Natural killer cell treated with Interleukin-12 subunit alpha and Interleukin-12 subunit beta and Interleukin-15 and Interleukin-18, amount 100 ng/mL, for 72 hours (primary cell): ENCODE data around the gene AFF3. TPM values are rescaled to one million over a fixed set of nuclear protein-coding genes. Genes with fewer than 3 reads are reported as not detected.

Experiments
- ATAC-seq, 2 donors: fragments of 150-1000 bp; cut with Tn5 transposase in 1 of 2; sonication (Bioruptor Pico), chemical (Tn5 transposase) in 1 of 2; 2 replicates each; pipeline ENCODE4 v1.10.0; 2021
- DNase-seq: peaks from one replicate; pipeline ENCODE4 v3.0.0; 2022; ENCODE audit warnings: low spot score
- H3K27ac Mint-ChIP-seq, 2 donors: 1 replicate in 1 of 2; 2 replicates in 1 of 2; pipeline ENCODE4 v1.8.0; 2022; ENCODE audit warnings: mixed read lengths in 2 of 2, mild to moderate bottlenecking in 1 of 2, moderate library complexity in 1 of 2
- H3K27me3 Mint-ChIP-seq, 2 donors: 1 replicate in 1 of 2; 2 replicates in 1 of 2; pipeline ENCODE4 v1.8.0; 2022; ENCODE audit warnings: mixed read lengths in 2 of 2
- H3K36me3 Mint-ChIP-seq: one replicate; pipeline ENCODE4 v1.8.0; 2022; ENCODE audit warnings: mixed read lengths
- H3K4me1 Mint-ChIP-seq, 2 donors: 1 replicate in 1 of 2; 2 replicates in 1 of 2; pipeline ENCODE4 v1.8.0; 2022; ENCODE audit warnings: low read depth in 2 of 2, mixed read lengths in 2 of 2, mild to moderate bottlenecking in 1 of 2
- H3K4me3 Mint-ChIP-seq: one replicate; pipeline ENCODE4 v1.8.0; 2022; ENCODE audit warnings: mixed read lengths
- H3K9me3 Mint-ChIP-seq: 2 replicates; pipeline ENCODE4 v1.8.0; 2022; ENCODE audit warnings: mixed read lengths
- total RNA-seq, 2 donors: library from RNA; stranded (reverse); gene quantifications; one replicate each; pipeline ENCODE4 v1.2.3, GENCODE V29; 2022

The AFF3 gene
- total RNA-seq, 2 donors from 2014 or later, result 1.5 TPM; not detected in 1

DNA sequence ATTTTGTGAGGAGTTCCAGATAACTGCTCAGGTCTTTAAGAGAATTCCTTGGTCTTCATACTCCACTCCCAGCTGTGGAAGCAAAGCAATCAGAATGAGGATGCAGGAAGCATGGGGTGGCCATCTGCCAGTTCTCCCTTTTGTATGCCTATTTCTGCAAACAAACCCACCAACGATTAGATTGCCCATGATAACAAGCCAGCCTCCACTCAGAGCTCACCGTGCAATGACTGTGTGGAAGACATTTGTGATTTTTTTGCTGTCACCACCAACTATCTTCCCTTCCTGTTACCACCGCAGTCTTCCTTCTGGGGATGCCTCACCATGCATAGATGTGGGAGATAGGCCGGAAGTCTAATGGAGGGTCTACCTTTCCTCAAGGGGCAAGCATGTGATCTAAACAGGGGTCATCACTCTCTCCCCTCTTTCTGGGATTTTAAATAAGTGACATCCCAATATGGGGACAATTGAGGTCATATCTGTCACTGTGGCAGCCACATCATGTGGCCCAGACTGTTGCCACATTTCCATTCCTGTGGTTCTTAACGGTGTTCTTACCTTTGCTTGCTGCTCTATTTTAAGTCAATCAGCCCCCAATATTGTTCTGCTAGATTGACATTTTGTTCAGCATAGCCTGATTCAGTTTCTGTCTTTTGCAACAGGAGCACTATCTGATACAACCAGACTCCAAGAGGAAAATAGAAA, 4.4 kb downstream of the AFF3 start:
- ATAC-seq (no peak), DNase-seq (no peak)
- peaks cover 24 to 30% of the 10 kb centered on the region in 2 donors for H3K27me3 Mint-ChIP-seq
- no peaks in the 10 kb centered on the region for H3K9me3 Mint-ChIP-seq
- no peak overlapping the region for H3K4me3 Mint-ChIP-seq
- no peaks in the 10 kb centered on the region for H3K36me3 Mint-ChIP-seq
- H3K4me1 Mint-ChIP-seq, result peaks cover 9 to 10% of the 10 kb centered on the region in 2 donors
- H3K27ac Mint-ChIP-seq, result no peak overlapping the region

DNA sequence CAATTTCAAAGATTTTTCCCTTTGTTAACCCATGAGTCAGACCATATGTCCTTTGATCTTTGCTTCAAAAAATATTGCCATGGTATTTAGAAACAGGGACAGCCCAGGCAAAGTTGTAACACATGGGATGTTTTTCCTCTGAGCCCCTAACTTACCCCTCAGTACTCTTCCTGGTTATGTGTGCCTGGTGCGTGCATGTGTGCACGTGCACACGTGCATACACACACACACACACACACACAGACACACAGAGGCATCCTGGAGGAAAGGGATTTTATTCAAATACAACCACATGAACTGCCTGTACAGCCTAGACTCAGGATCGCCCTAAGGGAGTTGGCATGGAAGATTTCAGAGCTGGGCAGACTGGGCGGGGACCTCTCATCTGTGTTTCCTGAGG, 5.1 kb downstream of the AFF3 start:
- Mint-ChIP-seq H3K4me3 (no peak overlapping the region), H3K27ac (no peak overlapping the region), H3K9me3 (no peaks in the 10 kb centered on the region), H3K4me1 (peaks cover 3 to 5% of the 10 kb centered on the region in 2 donors), H3K36me3 (no peaks in the 10 kb centered on the region), H3K27me3 (peaks cover 22 to 23% of the 10 kb centered on the region in 2 donors)
- DNase-seq (no peak), ATAC-seq (peak in 1 of 2 donors; percentile 12)

DNA sequence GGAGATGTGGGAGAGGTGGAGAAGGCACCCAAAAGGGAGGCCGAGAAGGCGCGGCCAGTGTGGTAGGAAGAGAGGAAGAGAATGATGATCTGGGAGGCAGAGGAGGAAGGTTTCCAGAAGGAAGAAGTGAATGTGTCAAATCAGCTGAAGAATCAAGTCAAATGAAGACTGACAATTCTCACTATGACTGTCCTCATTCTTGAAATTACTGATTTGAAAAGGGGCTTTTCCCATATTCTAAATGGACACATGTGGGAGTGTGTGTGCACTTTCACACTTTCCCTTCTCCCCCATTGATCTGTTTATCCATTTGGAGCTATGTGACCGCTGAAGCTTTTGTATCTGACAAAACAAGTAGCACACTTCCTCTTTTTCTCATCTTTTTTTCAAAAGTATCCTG, 6.1 kb downstream of the AFF3 start:
- DNase-seq (no peak), ATAC-seq (no peak)
- Mint-ChIP-seq H3K9me3 (no peaks in the 10 kb centered on the region), H3K27me3 (peaks cover 16 to 19% of the 10 kb centered on the region in 2 donors), H3K4me3 (no peak overlapping the region), H3K36me3 (no peaks in the 10 kb centered on the region), H3K4me1 (no peaks in the 10 kb centered on the region), H3K27ac (no peak overlapping the region)

DNA sequence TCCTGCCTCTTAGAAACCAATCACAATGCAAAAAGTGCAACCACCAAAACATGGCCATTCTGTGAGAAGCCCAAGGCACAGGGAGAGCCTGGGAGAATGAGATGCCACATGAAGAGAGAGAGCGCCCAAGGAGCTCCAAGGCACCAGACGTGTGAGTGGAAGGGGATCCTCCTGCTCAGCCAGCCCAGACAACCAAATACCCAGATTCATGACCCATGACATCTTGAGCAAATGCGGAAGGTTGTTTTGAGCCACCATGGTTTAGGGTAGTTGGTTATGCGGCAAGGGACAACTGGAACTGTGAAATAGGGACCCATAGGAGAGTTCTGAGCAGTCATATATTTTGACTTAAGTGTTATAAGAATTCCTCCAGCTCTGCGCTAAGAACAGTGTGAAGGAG, 7.0 kb downstream of the AFF3 start:
- Mint-ChIP-seq H3K36me3 (no peaks in the 10 kb centered on the region), H3K27me3 (peaks cover 8 to 10% of the 10 kb centered on the region in 2 donors), H3K4me1 (no peaks in the 10 kb centered on the region), H3K9me3 (no peaks in the 10 kb centered on the region), H3K4me3 (no peak overlapping the region), H3K27ac (no peak overlapping the region)
- ATAC-seq, result no peak
- no peak for DNase-seq

DNA sequence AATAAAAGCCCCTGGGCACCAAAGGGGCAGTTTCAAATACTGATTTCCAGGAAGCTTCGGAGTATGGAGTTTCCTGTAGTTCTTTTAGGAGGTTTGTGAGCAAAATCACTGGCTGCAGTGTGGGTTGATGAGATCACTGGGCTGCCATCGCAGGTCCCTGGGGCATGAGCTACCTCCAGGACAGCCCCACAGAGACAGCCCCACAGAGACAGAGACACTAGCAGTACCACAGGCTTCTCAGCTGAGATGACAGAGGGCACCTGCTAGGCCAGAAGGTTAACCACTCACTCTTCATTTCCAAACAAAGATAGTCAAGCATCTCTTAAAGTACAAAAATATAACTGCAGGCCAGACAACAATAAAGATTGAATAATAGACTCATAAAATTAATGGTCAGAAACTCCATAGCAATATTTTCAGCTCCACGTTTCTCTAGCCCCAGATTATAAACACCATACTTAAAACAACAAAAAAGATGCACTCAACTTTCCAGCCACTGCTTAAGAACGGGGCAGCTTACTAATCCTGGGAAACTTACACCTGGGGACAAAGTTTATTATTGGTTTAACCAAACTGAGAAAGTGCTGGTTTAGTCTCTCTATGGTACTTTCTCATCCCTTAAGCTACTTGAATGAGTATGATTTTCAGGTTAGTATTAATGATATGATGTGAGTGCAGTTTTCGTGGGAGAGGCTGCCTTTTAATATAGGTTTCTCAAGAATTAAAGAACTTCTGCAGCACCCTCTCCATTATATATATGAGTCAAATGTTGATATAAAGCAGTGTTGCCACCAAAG, 11.6 kb downstream of the AFF3 start:
- H3K27ac Mint-ChIP-seq, result no peak overlapping the region
- H3K4me1 Mint-ChIP-seq, result no peaks in the 10 kb centered on the region
- peaks cover 0 to 1% of the 10 kb centered on the region in 2 donors for H3K27me3 Mint-ChIP-seq
- H3K36me3 Mint-ChIP-seq, result no peaks in the 10 kb centered on the region
- DNase-seq, result no peak
- H3K9me3 Mint-ChIP-seq, result no peaks in the 10 kb centered on the region
- no peak overlapping the region for H3K4me3 Mint-ChIP-seq
- ATAC-seq, result peak in 1 of 2 donors; percentile 50

DNA sequence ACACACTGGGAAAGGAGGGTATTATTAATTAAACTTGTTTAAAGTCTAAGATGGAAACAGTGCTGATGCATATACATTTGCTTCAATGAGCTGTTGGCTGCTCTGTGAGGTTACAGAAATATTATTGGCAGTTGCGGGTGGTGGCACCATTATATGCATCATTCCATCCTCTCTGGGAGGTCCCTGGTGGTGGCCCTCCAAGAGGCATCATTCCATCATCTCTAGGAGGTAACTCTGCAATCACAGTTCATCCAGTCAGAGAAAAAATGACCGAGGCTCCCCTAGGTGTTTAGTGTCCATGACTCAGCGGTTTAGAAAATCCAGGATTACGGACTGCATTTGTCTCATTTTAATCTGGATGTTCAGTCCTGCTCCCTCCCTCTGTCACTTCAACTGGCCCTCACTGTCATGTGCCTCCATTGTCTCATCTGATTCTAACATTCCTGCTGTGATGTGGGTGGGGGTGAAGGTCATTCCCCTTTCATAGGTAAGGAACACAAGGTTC, 15.4 kb downstream of the AFF3 start:
- no peak overlapping the region for H3K27ac Mint-ChIP-seq
- H3K4me1 Mint-ChIP-seq, result no peaks in the 10 kb centered on the region
- no peak for ATAC-seq
- peaks cover 2% of the 10 kb centered on the region for H3K9me3 Mint-ChIP-seq
- no peak for DNase-seq
- peaks cover 3 to 21% of the 10 kb centered on the region in 2 donors for H3K27me3 Mint-ChIP-seq
- H3K36me3 Mint-ChIP-seq, result no peaks in the 10 kb centered on the region
- H3K4me3 Mint-ChIP-seq, result no peak overlapping the region

DNA sequence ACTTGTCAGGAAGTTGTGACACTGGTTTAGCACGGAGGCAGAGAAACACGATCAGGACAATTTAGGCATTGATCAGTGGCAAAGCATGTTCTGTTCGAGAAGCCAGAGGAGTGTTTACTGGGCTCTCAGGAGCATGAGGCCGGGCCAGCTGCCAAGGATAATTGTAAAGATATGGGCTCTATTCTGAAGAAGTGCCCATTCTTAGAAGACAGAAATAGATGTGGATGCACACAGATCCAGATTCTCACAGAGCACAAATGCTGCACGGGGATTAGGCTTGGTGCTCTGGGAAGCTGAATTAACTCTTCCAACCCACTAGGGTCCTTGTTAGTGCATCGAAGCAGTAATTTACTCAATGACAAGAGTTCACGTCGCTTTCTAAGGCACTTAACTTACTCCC, 16.2 kb downstream of the AFF3 start:
- ATAC-seq (no peak), DNase-seq (no peak)
- no peak overlapping the region for H3K27ac Mint-ChIP-seq
- peaks cover 3 to 21% of the 10 kb centered on the region in 2 donors for H3K27me3 Mint-ChIP-seq
- no peaks in the 10 kb centered on the region for H3K4me1 Mint-ChIP-seq
- no peaks in the 10 kb centered on the region for H3K36me3 Mint-ChIP-seq
- no peak overlapping the region for H3K4me3 Mint-ChIP-seq
- peaks cover 2% of the 10 kb centered on the region for H3K9me3 Mint-ChIP-seq

DNA sequence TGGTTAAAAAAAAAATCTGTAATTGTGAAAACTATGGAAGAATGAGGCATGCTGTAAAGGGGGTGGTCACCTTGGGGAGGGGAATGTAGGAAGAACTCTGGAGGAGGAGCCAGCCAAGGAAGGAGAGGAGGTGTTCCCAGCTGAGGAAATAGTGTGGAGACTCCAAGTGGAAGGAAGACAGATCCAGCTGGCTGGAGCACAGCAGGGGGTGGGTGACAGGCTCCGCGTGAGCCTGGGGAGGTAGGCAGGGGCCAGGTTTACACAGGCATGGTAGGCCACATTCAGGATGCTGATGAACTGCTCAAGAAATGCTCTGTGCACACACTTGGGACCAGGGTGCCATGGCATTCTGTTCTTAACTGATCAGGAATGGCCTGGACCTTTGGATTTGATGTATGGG, 16.8 kb downstream of the AFF3 start:
- ATAC-seq (no peak), DNase-seq (no peak)
- H3K4me3 Mint-ChIP-seq, result no peak overlapping the region
- H3K27ac Mint-ChIP-seq, result no peak overlapping the region
- no peaks in the 10 kb centered on the region for H3K36me3 Mint-ChIP-seq
- peaks cover 2% of the 10 kb centered on the region for H3K9me3 Mint-ChIP-seq
- peaks cover 3 to 21% of the 10 kb centered on the region in 2 donors for H3K27me3 Mint-ChIP-seq
- no peaks in the 10 kb centered on the region for H3K4me1 Mint-ChIP-seq

DNA sequence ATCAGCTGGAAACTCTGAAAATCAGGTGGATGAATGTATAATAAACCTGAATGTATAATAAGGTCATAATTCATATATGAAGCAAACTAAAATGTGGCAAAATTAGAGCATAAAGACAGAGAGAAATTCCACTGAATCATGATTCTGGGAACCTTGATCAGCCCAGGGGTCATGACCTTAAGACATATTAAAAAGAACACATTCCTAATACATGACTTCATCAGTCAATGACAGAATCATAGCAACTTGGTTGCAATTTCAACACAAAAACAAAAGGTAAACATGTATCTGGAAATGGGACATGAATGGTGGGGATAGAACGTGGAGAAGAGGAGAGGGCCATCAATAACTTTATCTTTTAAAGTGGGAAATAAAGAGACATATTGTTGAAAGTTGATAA, 17.6 kb downstream of the AFF3 start:
- Mint-ChIP-seq H3K4me1 (no peaks in the 10 kb centered on the region), H3K9me3 (peaks cover 2% of the 10 kb centered on the region), H3K4me3 (no peak overlapping the region), H3K27ac (no peak overlapping the region), H3K36me3 (no peaks in the 10 kb centered on the region), H3K27me3 (peaks cover 3 to 21% of the 10 kb centered on the region in 2 donors)
- no peak for DNase-seq
- ATAC-seq, result no peak

DNA sequence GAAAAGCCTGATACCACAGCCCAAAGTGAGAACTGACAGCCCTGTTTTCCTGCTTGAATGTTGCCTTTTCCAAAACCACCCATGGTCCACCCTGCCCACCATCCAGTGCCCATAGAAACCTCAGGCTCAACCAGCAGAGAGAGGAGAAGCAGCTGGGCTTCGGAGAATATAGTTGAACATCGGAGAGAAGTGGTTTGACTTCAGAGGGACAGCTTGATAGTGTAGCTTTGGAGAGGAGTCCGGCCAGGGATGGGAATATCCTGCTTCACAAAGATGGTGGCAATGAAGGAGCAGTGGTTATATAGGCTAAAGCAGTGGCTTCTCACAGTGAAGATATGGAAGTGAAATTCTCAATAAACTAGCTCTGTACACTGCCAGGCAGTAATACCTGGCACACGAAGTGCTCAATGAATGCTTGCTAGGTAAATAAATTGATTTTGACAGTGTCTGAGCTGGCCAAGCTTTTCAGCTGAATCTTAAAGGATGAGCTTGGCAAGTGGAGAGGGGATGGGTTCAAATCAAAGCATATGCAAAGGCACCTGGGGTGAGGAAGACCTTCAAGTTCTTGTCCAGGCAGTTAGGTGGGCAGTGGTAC, 21.2 kb downstream of the AFF3 start:
- Mint-ChIP-seq H3K9me3 (peaks cover 5% of the 10 kb centered on the region), H3K27ac (no peak overlapping the region), H3K36me3 (peaks cover 5% of the 10 kb centered on the region), H3K4me3 (no peak overlapping the region), H3K27me3 (peaks cover 3 to 29% of the 10 kb centered on the region in 2 donors), H3K4me1 (no peaks in the 10 kb centered on the region)
- ATAC-seq (no peak), DNase-seq (no peak)

DNA sequence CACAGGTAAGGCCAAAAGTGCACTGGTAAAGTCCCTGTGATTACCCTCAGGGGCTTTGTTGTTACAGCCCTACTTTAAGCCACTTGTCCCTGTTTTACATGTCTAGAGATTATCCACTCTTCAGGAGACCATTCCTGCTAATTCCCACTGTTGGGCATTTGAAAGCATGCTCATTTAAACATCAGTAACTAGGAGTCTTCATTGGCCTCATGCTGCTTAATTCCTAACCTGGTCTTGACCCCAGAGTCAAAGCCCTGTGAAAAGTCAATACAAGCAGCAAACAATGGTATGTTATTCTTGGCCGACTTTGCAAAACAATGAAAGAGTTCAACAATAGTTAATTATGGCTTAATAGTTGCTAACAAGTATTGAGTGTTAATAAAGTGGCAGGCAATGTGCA, 23.2 kb downstream of the AFF3 start:
- Mint-ChIP-seq H3K4me3 (no peak overlapping the region), H3K9me3 (peaks cover 5% of the 10 kb centered on the region), H3K27me3 (peaks cover 3 to 14% of the 10 kb centered on the region in 2 donors), H3K36me3 (peaks cover 5% of the 10 kb centered on the region), H3K27ac (no peak overlapping the region), H3K4me1 (no peaks in the 10 kb centered on the region)
- DNase-seq (no peak), ATAC-seq (no peak)

DNA sequence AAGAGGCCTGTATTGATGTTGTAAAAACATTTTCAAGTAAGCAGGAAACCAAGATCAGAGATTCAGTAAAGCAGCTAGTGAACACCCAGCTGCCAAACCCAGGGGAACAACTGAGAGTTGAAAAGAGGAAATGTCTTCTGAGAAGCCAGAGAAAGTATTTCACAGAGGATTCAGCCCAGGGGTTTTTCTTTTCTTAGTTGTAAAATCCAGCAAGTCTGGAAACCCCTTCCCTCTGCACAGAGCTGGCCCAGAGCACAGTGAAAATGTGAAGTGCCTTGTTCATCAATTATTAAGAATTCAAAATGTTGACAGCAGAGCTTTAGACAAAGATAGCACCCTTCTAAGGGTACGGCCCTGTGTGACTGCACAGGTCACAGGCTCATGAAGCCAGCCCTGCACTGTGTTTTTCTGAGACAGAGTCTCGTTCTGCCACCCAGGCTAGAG, 28.4 kb downstream of the AFF3 start:
- Mint-ChIP-seq H3K9me3 (peaks cover 3% of the 10 kb centered on the region), H3K4me3 (no peak overlapping the region), H3K27ac (no peak overlapping the region), H3K36me3 (peaks cover 5% of the 10 kb centered on the region), H3K27me3 (peaks cover 7 to 24% of the 10 kb centered on the region in 2 donors), H3K4me1 (peaks cover 0 to 6% of the 10 kb centered on the region in 2 donors)
- DNase-seq (no peak), ATAC-seq (no peak)

DNA sequence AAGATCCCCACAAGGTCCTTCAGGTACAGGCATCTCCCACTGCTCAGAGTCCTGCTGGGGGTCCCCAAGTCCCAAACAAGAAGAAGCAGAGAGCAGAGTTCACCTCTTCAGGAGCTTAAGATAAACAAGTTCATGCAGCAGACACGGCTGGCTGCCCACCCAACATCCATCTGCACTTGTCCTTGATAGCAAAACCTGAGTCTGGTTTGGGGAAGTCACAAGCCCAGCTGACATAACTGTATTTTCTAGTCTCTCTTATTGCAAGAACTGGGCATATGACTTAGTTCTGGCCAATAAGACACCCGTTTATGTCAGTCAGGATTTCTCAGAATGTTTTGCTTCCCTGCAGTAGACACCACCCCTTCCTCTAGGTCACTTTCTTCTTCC, 31.8 kb downstream of the AFF3 start:
- Mint-ChIP-seq H3K36me3 (no peaks in the 10 kb centered on the region), H3K27me3 (peaks cover 25 to 37% of the 10 kb centered on the region in 2 donors), H3K4me3 (no peak overlapping the region), H3K27ac (no peak overlapping the region), H3K9me3 (no peaks in the 10 kb centered on the region), H3K4me1 (peaks cover under 1 to 6% of the 10 kb centered on the region in 2 donors)
- DNase-seq (no peak), ATAC-seq (no peak)
